Ectodermal cell (in vitro differentiated cells): ENCODE results near the gene LHFPL4.

Source experiments
- H3K27ac ChIP-seq: 2 replicates; pipeline ENCODE4 v1.7.0; 2013; ENCODE audit warnings: mild to moderate bottlenecking, low read depth, low read length; ENCODE audit not compliant: insufficient read depth, poor library complexity, severe bottlenecking
- H3K27me3 ChIP-seq: 2 replicates; pipeline ENCODE4 v1.7.0; 2013; ENCODE audit warnings: mild to moderate bottlenecking, low read length; ENCODE audit not compliant: insufficient read depth, control insufficient read depth, poor library complexity, severe bottlenecking
- H3K36me3 ChIP-seq: one replicate; pipeline ENCODE4 v1.7.0; 2013; ENCODE audit warnings: low read length; ENCODE audit not compliant: control insufficient read depth, insufficient read depth
- H3K4me1 ChIP-seq: one replicate; pipeline ENCODE4 v1.7.0; 2013; ENCODE audit warnings: low read length; ENCODE audit not compliant: control insufficient read depth, insufficient read depth
- H3K4me3 ChIP-seq: 2 replicates; pipeline ENCODE4 v1.7.0; 2013; ENCODE audit warnings: low read depth, low read length, control low read depth; ENCODE audit not compliant: insufficient read depth
- H3K9me3 ChIP-seq: 2 replicates; pipeline ENCODE4 v1.7.0; 2013; ENCODE audit warnings: mild to moderate bottlenecking, low read length, moderate library complexity; ENCODE audit not compliant: control insufficient read depth
- WGBS, 2 experiments: methylation state at CpG; one replicate each; pipeline ENCODE4 v1.1.7; 2013; ENCODE audit warnings: missing lambda C conversion rate in 2 of 2; 5-methylcytosine and 5-hydroxymethylcytosine counted together

The LHFPL4 gene

DNA sequence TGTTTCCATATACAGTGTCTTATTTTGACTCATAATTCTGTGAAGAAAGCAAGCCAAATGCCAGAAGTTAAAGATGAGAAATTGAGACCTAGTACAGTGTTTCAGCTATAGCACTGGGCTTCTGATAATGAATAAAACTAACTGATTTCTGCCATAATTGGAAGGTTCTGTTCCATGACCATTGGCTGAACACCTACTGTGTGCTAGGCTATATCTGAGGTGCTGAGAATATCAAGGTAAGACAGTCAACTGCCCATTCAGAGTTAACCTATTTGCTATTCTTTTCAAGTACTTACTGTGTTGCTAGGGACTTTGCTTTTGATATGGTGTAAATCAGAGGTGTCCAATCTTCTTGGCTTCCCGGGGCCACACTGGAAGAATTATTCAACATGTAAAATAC is 73.4 kb downstream of the LHFPL4 start:
- no CpG with 5 or more reads among the region's 1 CpG for WGBS, 2 experiments
- Histone ChIP-seq H3K4me1 (no peaks in the 10 kb centered on the region), H3K27me3 (no peaks in the 10 kb centered on the region), H3K9me3 (no peaks in the 10 kb centered on the region), H3K4me3 (no peak overlapping the region), H3K27ac (no peak overlapping the region), H3K36me3 (peaks cover 42% of the 10 kb centered on the region)

DNA sequence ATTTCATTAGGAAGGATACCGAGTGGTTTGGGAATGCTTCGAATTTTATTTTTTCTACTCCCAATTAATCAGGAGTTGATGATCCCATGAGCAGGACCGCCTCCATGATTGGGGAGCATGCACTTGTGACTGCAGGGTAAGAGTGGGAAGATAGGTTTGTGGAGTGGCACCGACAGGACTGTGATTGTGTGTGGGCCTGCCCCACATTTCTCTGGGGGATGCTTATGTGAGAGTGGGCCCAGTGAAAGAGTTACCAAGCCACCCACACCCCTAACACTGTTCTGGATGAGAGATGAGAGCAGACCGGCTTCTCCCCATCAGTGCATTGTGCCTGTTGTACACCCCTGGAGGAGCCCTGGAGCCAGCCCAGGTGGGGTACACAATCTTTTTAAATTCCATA is 76.7 kb downstream of the LHFPL4 start:
- Histone ChIP-seq H3K4me3 (no peak overlapping the region), H3K27me3 (no peaks in the 10 kb centered on the region), H3K36me3 (peaks cover 74% of the 10 kb centered on the region), H3K9me3 (no peaks in the 10 kb centered on the region), H3K4me1 (no peaks in the 10 kb centered on the region), H3K27ac (no peak overlapping the region)
- WGBS, 2 experiments = 94 to 99% methylated on average over 5 of the region's 5 CpGs

DNA sequence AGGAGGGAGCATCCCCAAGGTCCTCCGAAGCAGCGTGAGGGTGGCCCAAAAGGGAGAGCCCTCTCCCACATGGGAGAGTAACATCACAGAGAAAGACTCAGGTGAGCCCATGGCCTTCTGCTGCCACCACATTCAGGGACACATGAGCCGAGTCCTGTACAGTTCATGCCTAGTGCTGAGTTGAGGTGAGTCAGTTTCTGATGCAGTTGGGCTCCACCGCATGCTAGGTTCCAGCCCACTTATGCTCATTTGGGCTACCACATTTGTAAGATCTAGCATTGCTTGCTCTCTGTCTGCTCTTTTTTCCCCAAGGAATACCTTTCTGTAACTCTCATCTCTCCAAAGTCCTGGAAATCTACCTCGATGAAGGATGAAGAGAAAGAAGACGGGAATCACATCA is 79.1 kb downstream of the LHFPL4 start:
- Histone ChIP-seq H3K27me3 (no peaks in the 10 kb centered on the region), H3K4me1 (no peaks in the 10 kb centered on the region), H3K9me3 (no peaks in the 10 kb centered on the region), H3K4me3 (no peak overlapping the region), H3K27ac (no peak overlapping the region), H3K36me3 (peaks cover 79% of the 10 kb centered on the region)
- WGBS, 2 experiments = 93 to 99% methylated on average over 6 of the region's 6 CpGs

DNA sequence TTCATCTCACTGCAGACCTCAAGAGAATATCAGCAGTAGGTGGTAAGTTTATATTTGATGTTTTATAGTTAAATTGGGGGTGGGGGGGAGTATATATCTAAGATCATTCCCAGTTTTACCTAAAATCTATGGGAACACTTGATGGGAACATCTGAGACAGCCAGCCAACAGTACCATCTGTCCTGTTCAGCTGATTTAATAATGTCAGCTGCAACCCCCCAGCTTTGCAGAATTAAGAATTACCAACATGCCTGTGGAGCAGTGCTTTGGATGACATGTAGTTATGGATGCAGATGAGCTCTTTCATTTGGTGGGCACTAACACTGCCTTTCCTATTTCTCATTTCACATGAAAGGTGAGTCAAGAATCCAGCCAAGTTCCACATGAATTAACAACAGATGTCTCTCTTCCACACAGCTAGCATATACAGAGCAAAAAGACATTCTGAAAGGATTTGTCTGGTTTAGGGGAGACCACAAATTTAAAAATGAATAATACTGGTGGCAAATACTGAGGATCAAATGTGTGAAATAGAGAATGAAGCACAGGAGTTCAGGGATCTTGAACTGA is 80.0 kb downstream of the LHFPL4 start:
- H3K4me3 ChIP-seq = no peak overlapping the region
- H3K9me3 ChIP-seq = no peaks in the 10 kb centered on the region
- H3K36me3 ChIP-seq = peaks cover 83% of the 10 kb centered on the region
- H3K27ac ChIP-seq = no peak overlapping the region
- no peaks in the 10 kb centered on the region for H3K27me3 ChIP-seq
- no peaks in the 10 kb centered on the region for H3K4me1 ChIP-seq

DNA sequence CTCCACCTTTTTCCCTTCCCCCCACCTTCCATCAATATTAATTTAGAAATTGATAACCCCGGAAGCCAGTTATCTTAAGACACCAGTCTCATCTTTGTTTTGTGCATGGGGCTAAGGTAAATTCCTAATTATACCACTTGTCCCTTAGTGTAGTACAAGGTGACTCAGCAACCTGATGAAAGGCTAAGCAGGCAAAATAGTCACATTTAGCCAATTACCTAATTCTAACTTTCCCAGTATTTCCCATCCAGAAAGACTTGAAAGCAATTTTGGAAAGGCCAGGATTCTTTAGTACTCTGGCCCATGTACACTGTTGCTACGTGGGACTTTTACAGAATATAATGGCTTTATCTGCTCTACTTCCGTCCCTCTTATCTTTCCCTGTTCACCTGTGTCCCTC is 83.6 kb downstream of the LHFPL4 start:
- Histone ChIP-seq H3K4me3 (no peak overlapping the region), H3K27ac (no peak overlapping the region), H3K27me3 (no peaks in the 10 kb centered on the region), H3K36me3 (peaks cover 86% of the 10 kb centered on the region), H3K9me3 (no peaks in the 10 kb centered on the region), H3K4me1 (no peaks in the 10 kb centered on the region)
- WGBS, 2 experiments = 92 to 95% methylated on average over 3 of the region's 3 CpGs

DNA sequence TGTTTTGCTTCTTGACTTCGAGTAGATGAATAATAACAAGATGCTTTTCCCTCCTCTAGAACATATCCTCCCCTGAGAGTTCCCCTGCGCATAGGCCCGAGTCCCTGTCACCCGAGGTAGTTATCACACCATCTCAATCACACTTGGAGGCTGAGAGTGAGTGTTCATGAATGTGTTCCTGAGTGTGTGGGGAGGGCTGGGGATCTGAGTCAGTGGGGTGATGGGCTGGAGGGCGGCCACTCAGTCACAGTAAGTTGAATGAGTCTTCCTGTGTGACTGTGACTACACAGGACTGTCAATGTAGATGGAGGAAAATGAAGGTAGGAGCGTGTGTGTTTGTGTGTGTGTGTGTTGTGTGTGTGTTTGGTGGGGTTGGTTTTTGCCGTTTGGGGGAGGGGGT is 85.2 kb downstream of the LHFPL4 start:
- WGBS, 2 experiments = 97 to 98% methylated on average over 7 of the region's 7 CpGs
- Histone ChIP-seq H3K27ac (no peak overlapping the region), H3K4me3 (no peak overlapping the region), H3K4me1 (no peaks in the 10 kb centered on the region), H3K27me3 (no peaks in the 10 kb centered on the region), H3K36me3 (peaks cover 81% of the 10 kb centered on the region), H3K9me3 (no peaks in the 10 kb centered on the region)

DNA sequence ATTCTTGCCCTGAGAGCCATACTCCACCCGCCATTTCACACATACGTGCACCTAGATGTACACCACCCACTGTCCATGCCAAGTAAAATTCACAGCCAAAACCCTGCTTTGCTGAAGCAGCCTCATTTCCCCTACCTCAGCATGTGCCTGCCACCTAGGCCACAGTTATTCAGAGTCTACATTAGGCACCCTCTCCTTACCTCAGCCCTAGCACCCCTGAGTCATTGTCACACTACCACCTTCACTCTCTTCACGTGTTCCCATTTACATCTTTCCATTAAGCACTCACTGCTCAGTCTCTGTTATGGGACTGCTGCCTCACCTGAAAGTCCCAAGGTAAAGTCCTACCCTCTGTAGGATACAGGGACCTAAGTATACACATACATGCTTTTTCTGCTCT is 86.2 kb downstream of the LHFPL4 start:
- 95 to 96% methylated on average over 3 of the region's 3 CpGs for WGBS, 2 experiments
- no peak overlapping the region for H3K4me3 ChIP-seq
- H3K27me3 ChIP-seq = no peaks in the 10 kb centered on the region
- H3K36me3 ChIP-seq = peaks cover 79% of the 10 kb centered on the region
- H3K9me3 ChIP-seq = no peaks in the 10 kb centered on the region
- no peak overlapping the region for H3K27ac ChIP-seq
- H3K4me1 ChIP-seq = no peaks in the 10 kb centered on the region

DNA sequence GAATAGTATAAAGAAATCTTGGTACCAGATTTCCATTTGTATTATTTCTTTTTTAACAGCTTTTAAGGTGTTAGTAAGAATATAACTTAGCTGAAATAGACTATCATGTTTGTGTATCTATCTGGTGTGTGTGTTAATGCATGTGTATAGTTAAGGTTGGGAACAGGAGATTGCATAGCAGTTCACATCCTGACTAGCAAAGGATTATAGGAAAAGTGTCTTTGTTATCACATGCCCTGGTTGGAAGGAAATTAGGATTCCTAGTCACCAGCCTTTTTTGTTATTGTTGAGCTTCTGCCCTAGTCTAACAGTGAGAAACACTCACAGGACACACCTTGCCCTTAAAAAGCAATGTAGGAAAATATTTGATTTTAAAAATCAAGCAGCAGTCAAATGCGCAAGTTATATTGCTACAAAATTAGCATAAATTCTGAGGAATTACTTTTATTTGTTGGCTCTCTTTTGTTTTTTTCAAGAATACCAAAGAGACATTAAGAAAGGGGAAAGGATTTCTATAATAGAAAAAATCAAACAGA is 98.0 kb downstream of the LHFPL4 start:
- H3K27me3 ChIP-seq = no peaks in the 10 kb centered on the region
- H3K36me3 ChIP-seq = peaks cover 30% of the 10 kb centered on the region
- H3K4me3 ChIP-seq = no peak overlapping the region
- WGBS, 2 experiments = 100% methylated on average over 1 of the region's 1 CpG; no CpG with 5 or more reads in 1 of the 2 experiments
- no peaks in the 10 kb centered on the region for H3K9me3 ChIP-seq
- H3K4me1 ChIP-seq = no peaks in the 10 kb centered on the region
- H3K27ac ChIP-seq = no peak overlapping the region

DNA sequence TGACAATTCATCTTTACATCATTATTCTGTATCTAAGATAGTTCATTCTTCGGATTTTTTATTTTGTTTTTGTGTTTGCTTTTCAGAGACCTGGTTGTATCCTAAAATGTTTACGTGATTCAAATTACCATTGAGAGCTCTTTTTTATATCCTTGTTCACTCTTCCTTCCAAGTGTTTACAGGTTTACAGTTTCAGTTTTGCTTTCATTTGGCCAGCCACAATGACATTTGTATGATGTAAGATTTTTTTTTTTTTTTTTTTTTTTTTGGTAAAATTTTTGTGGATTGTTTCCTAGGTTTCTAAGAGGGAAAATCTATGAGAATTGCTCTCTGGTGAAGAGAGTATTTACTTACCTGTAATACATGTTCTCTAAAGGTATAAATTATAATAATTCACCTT is 101.2 kb downstream of the LHFPL4 start:
- no peaks in the 10 kb centered on the region for H3K27me3 ChIP-seq
- H3K4me3 ChIP-seq = no peak overlapping the region
- peaks cover 47% of the 10 kb centered on the region for H3K36me3 ChIP-seq
- 92% methylated on average over 2 of the region's 2 CpGs; no CpG with 5 or more reads in 1 of the 2 experiments for WGBS, 2 experiments
- no peaks in the 10 kb centered on the region for H3K9me3 ChIP-seq
- H3K27ac ChIP-seq = no peak overlapping the region
- H3K4me1 ChIP-seq = no peaks in the 10 kb centered on the region

DNA sequence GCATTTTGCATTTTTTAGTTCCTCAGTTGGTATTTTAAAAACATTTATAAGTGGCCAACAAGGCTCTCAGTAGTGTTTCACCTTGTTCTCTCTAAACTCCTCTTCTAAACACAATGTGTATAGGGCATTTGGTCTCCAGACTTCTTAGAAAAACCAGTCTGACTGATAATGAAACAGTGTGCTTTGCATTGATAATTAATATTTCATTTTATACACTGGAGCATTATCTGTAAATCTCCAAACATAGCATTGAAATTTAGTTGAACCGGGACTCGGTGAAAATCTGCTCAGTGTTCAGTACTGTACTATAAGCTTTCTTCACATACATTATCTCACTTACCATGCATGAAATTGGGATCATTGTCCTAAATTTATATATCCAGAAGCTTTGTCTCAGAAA is 102.6 kb downstream of the LHFPL4 start:
- Histone ChIP-seq H3K36me3 (peaks cover 54% of the 10 kb centered on the region), H3K27ac (no peak overlapping the region), H3K9me3 (no peaks in the 10 kb centered on the region), H3K27me3 (no peaks in the 10 kb centered on the region), H3K4me3 (no peak overlapping the region), H3K4me1 (no peaks in the 10 kb centered on the region)
- 97% methylated on average over 2 of the region's 2 CpGs for WGBS, 2 experiments

DNA sequence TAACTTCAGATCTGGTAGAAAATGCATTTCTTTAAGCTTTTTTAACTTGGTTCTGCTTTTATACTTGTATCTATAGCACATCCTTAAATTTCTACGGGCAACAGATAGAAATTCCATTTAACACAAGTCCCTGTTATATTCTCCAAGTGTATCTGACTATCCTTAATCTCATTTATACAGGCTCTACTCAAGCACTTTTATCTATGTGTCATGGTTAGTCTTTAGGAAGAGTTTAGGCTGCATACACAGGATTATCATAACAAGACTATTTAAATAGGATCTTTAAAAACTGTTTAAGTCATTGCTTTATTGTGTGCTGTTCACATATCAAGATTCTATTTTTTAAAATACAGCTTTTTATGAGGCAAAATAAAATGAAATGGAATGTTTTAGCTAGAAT is 103.5 kb downstream of the LHFPL4 start:
- no peaks in the 10 kb centered on the region for H3K9me3 ChIP-seq
- H3K27ac ChIP-seq = no peak overlapping the region
- no peaks in the 10 kb centered on the region for H3K27me3 ChIP-seq
- H3K36me3 ChIP-seq = peaks cover 54% of the 10 kb centered on the region
- H3K4me3 ChIP-seq = no peak overlapping the region
- WGBS, 2 experiments = 92 to 100% methylated on average over 1 of the region's 1 CpG
- H3K4me1 ChIP-seq = no peaks in the 10 kb centered on the region
